ENCODE results near the gene UBE2K.

DNA sequence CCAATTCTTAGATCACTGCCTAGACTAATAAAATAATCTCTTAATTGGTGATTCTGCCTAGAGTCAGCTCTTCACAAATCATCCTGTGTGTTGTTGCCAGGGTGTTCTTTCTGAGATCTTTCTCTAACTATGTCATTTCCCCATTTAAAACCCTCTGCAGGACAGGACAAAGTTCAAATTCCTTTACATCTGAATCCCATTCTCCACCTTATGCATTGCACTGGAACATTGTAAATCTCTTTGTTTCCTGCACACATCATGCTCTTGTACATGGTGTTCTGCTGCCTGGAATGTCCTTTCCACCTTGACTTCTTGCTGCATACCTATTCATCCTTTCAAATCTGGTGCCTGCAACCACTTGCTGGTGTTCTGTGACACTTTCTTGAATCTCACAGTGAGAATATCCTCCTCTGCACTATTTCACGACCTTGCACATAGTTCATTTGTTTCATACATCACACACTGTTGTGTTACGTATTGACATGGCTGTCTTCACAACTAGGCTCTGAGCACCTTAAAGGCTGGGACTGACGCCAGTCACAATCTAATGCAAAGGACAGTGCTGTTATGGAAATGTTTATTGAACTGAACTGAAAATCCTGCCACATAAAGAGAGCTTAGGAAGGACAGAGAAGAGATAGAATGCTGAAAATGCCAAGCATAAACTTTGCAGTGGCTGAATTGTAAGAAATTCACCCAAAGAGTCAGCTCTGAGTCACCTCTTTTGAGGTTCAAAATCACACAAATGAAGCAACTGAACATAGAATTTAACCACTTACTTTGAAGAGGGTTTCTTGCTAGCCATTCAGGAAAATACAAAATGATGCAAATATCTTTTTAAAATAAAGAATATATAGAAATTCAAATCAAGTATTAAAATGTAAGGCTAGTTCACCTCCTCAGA is 32.9 kb upstream of the UBE2K start:
- TF ChIP-seq CTCF (IDR thresholded peaks at IDR 0.05 in 4 of 5, conservative IDR thresholded peaks at IDR 0.05 in 1 of 5): no peak
- no peak for TF ChIP-seq POLR2A (IDR thresholded peaks at IDR 0.05)
